Measurements from ENCODE around the gene ARHGAP15. TPM values are rescaled to one million over a fixed set of nuclear protein-coding genes. Genes with fewer than 3 reads are reported as not detected.

Gene ARHGAP15
- total RNA-seq, 1 experiment from 2014 or later = 0.42 TPM

DNA sequence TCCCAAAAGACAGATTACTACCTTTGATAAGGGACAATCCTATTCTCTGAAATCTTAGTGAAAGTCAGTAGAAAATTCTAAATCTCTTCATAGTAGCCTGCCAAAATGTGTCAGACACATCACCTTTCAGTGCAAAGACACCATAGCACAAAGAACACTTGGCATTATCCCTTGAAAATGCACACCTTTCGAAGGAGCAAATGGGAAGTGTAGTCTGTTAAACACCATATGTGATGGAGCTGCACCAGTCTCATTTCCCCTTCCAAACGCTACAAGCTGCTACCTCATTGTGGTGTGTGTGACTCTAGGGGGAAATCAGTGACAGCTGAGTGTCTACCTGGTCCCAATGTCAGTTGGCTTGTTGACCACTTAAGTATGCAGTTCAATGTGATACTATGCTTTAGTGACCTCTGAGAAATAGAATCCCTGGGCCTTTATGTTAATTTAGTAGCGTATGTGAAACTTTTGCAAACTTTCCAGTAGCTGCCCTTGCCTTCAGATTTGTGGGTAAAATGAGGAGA lies 551.7 kb downstream of the ARHGAP15 start (continued):
- TF ChIP-seq, protein P1, sequence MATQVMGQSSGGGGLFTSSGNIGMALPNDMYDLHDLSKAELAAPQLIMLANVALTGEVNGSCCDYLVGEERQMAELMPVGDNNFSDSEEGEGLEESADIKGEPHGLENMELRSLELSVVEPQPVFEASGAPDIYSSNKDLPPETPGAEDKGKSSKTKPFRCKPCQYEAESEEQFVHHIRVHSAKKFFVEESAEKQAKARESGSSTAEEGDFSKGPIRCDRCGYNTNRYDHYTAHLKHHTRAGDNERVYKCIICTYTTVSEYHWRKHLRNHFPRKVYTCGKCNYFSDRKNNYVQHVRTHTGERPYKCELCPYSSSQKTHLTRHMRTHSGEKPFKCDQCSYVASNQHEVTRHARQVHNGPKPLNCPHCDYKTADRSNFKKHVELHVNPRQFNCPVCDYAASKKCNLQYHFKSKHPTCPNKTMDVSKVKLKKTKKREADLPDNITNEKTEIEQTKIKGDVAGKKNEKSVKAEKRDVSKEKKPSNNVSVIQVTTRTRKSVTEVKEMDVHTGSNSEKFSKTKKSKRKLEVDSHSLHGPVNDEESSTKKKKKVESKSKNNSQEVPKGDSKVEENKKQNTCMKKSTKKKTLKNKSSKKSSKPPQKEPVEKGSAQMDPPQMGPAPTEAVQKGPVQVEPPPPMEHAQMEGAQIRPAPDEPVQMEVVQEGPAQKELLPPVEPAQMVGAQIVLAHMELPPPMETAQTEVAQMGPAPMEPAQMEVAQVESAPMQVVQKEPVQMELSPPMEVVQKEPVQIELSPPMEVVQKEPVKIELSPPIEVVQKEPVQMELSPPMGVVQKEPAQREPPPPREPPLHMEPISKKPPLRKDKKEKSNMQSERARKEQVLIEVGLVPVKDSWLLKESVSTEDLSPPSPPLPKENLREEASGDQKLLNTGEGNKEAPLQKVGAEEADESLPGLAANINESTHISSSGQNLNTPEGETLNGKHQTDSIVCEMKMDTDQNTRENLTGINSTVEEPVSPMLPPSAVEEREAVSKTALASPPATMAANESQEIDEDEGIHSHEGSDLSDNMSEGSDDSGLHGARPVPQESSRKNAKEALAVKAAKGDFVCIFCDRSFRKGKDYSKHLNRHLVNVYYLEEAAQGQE (IDR thresholded peaks at IDR 0.05; ENCODE audit: low read depth) = no peak
- TF ChIP-seq ZNF274 (IDR thresholded peaks at IDR 0.05; ENCODE audit: low read depth, low read length) = no peak
- TF ChIP-seq, protein P2, sequence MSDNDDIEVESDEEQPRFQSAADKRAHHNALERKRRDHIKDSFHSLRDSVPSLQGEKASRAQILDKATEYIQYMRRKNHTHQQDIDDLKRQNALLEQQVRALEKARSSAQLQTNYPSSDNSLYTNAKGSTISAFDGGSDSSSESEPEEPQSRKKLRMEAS (IDR thresholded peaks at IDR 0.05) = no peak

DNA sequence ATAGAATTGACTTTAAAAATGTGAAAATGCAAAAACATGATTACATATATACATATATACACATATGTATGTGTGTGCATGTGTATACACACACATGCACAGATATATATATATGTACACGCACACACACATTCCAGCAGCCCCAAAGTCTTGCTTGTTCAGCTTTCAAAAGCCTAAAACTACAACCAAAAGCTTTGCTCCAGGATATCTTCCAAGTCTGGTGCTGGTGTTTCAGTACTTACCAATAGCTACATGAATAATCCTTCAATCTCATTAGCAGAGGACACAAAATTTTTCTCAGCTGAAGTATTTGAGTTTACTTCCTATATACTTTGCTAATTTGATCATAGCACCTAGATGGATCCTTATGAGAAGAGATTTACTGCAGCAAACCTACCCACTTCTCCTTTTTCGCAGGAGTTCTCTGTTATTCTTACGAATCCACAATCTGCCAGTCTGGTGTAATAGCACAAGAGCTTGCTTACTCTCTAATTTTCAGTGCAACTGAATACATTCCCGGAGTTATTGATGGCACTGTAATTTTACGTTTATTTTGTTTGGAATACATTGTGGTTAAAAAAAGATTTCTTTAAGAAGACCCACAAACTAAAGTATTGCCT lies 553.3 kb downstream of the ARHGAP15 start:
- no peaks in the 10 kb centered on the region for H3K9me3 ChIP-seq (ENCODE audit: control insufficient read depth in 1 of 2, insufficient read depth in 1 of 2, low read depth in 1 of 2, low read length in 2 of 2)
- no peaks in the 10 kb centered on the region for H3K9me2 ChIP-seq (ENCODE audit: insufficient read depth)
- ChIA-PET CTCF (no interaction called here), POLR2A (no interaction called here), RAD21 (ENCODE audit: low non-redundant PET in 1 of 2, low total read pairs in 2 of 2, uncharacterized antibody in 2 of 2, unreplicated experiment in 2 of 2) (no interaction called here)
- no peak overlapping the region for H2AFZ ChIP-seq (ENCODE audit: low read depth, low read length, poor library complexity, severe bottlenecking)
- H3K27me3 ChIP-seq (ENCODE audit: insufficient read depth, low read length) = no peaks in the 10 kb centered on the region
- no peak overlapping the region for H3K4me2 ChIP-seq (ENCODE audit: low read length)
- H3K79me2 ChIP-seq (ENCODE audit: insufficient read depth, low read length) = no peaks in the 10 kb centered on the region
- H3K36me3 ChIP-seq (ENCODE audit: control insufficient read depth in 1 of 2, insufficient read depth in 2 of 2, low read length in 2 of 2) = no peaks in the 10 kb centered on the region
- intact Hi-C loops (cut with micrococcal nuclease) = no loop called here
- DNase-seq (ENCODE audit: low read depth, low spot score) (no peak), ATAC-seq (no peak)
- H3K4me3 ChIP-seq (replicated peaks in 1 of 2; ENCODE audit: low read depth in 1 of 2, low read length in 2 of 2) = no peak overlapping the region
- H3K9ac ChIP-seq (ENCODE audit: low read length) = no peak overlapping the region
- H4K20me1 ChIP-seq (ENCODE audit: insufficient read depth) = no peaks in the 10 kb centered on the region
- no peak overlapping the region for H3K27ac ChIP-seq (ENCODE audit: low read depth, low read length)
- no TSS peak for BruUV-seq (replicated peaks)
- H3K4me1 ChIP-seq (ENCODE audit: control insufficient read depth in 1 of 2, insufficient read depth in 2 of 2, low read length in 2 of 2) = no peaks in the 10 kb centered on the region
- TF ChIP-seq, protein P2 (IDR thresholded peaks at IDR 0.05) = no peak
- no peak for TF ChIP-seq CEBPB (IDR thresholded peaks at IDR 0.05; ENCODE audit: low read depth)
- no peak for TF ChIP-seq EZH2phosphoT487 (IDR thresholded peaks at IDR 0.05; ENCODE audit: borderline replicate concordance)
- TF ChIP-seq, protein P3, sequence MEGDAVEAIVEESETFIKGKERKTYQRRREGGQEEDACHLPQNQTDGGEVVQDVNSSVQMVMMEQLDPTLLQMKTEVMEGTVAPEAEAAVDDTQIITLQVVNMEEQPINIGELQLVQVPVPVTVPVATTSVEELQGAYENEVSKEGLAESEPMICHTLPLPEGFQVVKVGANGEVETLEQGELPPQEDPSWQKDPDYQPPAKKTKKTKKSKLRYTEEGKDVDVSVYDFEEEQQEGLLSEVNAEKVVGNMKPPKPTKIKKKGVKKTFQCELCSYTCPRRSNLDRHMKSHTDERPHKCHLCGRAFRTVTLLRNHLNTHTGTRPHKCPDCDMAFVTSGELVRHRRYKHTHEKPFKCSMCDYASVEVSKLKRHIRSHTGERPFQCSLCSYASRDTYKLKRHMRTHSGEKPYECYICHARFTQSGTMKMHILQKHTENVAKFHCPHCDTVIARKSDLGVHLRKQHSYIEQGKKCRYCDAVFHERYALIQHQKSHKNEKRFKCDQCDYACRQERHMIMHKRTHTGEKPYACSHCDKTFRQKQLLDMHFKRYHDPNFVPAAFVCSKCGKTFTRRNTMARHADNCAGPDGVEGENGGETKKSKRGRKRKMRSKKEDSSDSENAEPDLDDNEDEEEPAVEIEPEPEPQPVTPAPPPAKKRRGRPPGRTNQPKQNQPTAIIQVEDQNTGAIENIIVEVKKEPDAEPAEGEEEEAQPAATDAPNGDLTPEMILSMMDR (IDR thresholded peaks at IDR 0.05 in 2 of 3, conservative IDR thresholded peaks at IDR 0.05 in 1 of 3; ENCODE audit: borderline replicate concordance in 1 of 3, insufficient read depth in 1 of 3, low read depth in 2 of 3, low read length in 2 of 3) = no peak
- no peak for TF ChIP-seq TCF7L2 (IDR thresholded peaks at IDR 0.05; ENCODE audit: borderline replicate concordance, extremely low read depth, insufficient read depth, insufficient read length)
- no peak for TF ChIP-seq JUND (IDR thresholded peaks at IDR 0.05)
- TF ChIP-seq POLR2AphosphoS5 (IDR thresholded peaks at IDR 0.05; ENCODE audit: low read depth, low read length) = no peak
- no peak for TF ChIP-seq EZH2 (IDR thresholded peaks at IDR 0.05)
- TF ChIP-seq, protein P4, sequence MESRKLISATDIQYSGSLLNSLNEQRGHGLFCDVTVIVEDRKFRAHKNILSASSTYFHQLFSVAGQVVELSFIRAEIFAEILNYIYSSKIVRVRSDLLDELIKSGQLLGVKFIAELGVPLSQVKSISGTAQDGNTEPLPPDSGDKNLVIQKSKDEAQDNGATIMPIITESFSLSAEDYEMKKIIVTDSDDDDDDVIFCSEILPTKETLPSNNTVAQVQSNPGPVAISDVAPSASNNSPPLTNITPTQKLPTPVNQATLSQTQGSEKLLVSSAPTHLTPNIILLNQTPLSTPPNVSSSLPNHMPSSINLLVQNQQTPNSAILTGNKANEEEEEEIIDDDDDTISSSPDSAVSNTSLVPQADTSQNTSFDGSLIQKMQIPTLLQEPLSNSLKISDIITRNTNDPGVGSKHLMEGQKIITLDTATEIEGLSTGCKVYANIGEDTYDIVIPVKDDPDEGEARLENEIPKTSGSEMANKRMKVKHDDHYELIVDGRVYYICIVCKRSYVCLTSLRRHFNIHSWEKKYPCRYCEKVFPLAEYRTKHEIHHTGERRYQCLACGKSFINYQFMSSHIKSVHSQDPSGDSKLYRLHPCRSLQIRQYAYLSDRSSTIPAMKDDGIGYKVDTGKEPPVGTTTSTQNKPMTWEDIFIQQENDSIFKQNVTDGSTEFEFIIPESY (IDR thresholded peaks at IDR 0.05; ENCODE audit: extremely low read depth, insufficient replicate concordance, low read length) = no peak
- TF ChIP-seq FOSL1 (IDR thresholded peaks at IDR 0.05; ENCODE audit: low read depth) = no peak
